Sigmoid colon (tissue), 7 donors: ENCODE results near the gene CDH13. TPM values are rescaled to one million over a fixed set of nuclear protein-coding genes. Genes with fewer than 3 reads are reported as not detected.
A peak's percentile ranks its signal among the peaks of the same experiment; 100 is the strongest.

Experiments
- DNase-seq: peaks from one replicate; pipeline ENCODE4 v3.0.0-alpha.2; 2019
- H3K27ac ChIP-seq, 4 donors: fragments of 200-600 bp; sonication (generic); one replicate each; pipeline ENCODE4 v1.5.1; 2016 to 2019; ENCODE audit warnings: mild to moderate bottlenecking in 1 of 4
- H3K27me3 ChIP-seq, 3 donors: fragments of 200-600 bp; sonication (generic); one replicate each; pipeline ENCODE4 v1.5.1; 2019; ENCODE audit warnings: mild to moderate bottlenecking in 1 of 3
- H3K36me3 ChIP-seq, 4 donors: fragments of 200-600 bp; sonication (generic); one replicate each; pipeline ENCODE4 v1.5.1; 2016 to 2019
- H3K4me1 ChIP-seq, 4 donors: fragments of 200-600 bp; sonication (generic); one replicate each; pipeline ENCODE4 v1.5.1; 2017 to 2019
- H3K4me3 ChIP-seq, 4 donors: fragments of 200-600 bp; sonication (generic); one replicate each; pipeline ENCODE4 v1.5.1; 2017 to 2019; ENCODE audit warnings: mild to moderate bottlenecking in 2 of 4, moderate library complexity in 1 of 4
- H3K9me3 ChIP-seq, 4 donors: fragments of 200-600 bp in 3 of 4; sonication (generic) in 3 of 4; one replicate each; pipeline versions ENCODE4 v1.5.1 to v1.6.1; 2013 to 2019
- EP300 ChIP-seq, 4 donors: sonication (generic); formaldehyde crosslinking; IDR thresholded peaks; one replicate each; pipeline ENCODE4 v1.6.1; 2017; ENCODE audit warnings: antibody characterized with exemption in 4 of 4
- POLR2A ChIP-seq, 2 donors: fragments of 450-650 bp; IDR thresholded peaks; one replicate each; pipeline ENCODE4 v1.6.1; 2016; ENCODE audit warnings: antibody characterized with exemption in 2 of 2, mild to moderate bottlenecking in 2 of 2, moderate library complexity in 2 of 2
- POLR2AphosphoS5 ChIP-seq, 4 donors: sonication (generic); formaldehyde crosslinking; IDR thresholded peaks; one replicate each; pipeline ENCODE4 v1.6.1; 2017; ENCODE audit warnings: antibody characterized with exemption in 4 of 4
- WGBS, 2 donors: extraction: QIAGEN DNeasy Blood & Tissue Kit; methylation state at CpG; one replicate each; pipeline ENCODE4 v1.1.7; 2013; 5-methylcytosine and 5-hydroxymethylcytosine counted together
- intact Hi-C: fragments of 100-400 bp; cut with DNase I; formaldehyde crosslinking; loops from one replicate; pipeline ENCODE4 v1.15.1; 2023
- polyA plus RNA-seq, 3 donors: library from polyadenylated mRNA; stranded (reverse); fragments of 200-250 nt; gene quantifications; one replicate each; pipeline ENCODE4 v1.2.3, GENCODE V29; 2013
- total RNA-seq, 4 donors: library from RNA; depleted of rRNA; stranded (reverse); fragments of >200 nt; gene quantifications; one replicate each; pipeline ENCODE4 v1.1.0, GENCODE V29; 2016
- TF ChIP-seq, protein P1 (sequence below), 4 experiments: fragments of 450-650 bp in 3 of 4; fragments of 200-600 bp in 1 of 4; IDR thresholded peaks; one replicate each; pipeline ENCODE4 v1.5.1; 2016 to 2019; ENCODE audit warnings: antibody characterized with exemption in 4 of 4, mild to moderate bottlenecking in 3 of 4, moderate library complexity in 2 of 4
- donor health status: healthy with polysubstance abuse.
- donor health status: Bipolar disorder and iron deficiency.
- donor health status: healthy.

Gene CDH13
- total and polyA plus RNA-seq, 7 donors = 0.60 to 17.6 (median 11.8) TPM

DNA sequence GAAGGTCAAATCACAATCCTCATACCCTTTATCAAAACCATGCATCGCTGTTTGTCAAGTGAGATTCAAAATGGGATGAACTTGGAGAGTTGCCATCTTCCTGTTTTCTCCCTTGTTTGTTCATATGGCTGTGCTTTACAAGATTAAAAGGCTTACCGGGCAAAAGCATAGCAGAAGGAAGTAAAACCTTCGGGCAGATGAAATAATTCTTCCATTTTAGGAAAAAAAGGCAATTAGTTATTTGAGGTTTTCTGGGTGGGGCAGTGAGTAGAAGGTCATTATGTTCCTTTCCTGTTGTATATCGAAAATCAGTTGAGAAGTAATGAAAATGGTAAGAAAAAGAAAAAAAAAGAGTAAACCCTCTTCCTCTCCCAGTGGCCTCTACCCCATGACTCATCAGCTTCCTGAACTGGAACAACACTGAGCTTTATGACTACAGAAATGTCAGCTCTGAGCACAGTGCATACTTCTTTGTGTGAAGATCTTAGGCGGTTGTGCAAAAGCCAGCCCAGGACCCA is 369.2 kb downstream of the CDH13 start:
- H3K9me3 ChIP-seq = no peaks in the 10 kb centered on the region
- 4 to 20% methylated on average over 5 of the region's 5 CpGs for WGBS, 2 donors
- no peaks in the 10 kb centered on the region for H3K4me1 ChIP-seq
- no peaks in the 10 kb centered on the region for H3K27me3 ChIP-seq
- intact Hi-C loops = no loop called here
- no peak for DNase-seq
- H3K27ac ChIP-seq = peak overlapping the region in 1 of 4 donors; percentile 9
- no peaks in the 10 kb centered on the region for H3K36me3 ChIP-seq
- H3K4me3 ChIP-seq = no peak overlapping the region
- TF ChIP-seq POLR2AphosphoS5 (IDR thresholded peaks at IDR 0.05) (peak in 1 of 4 donors; percentile 37), EP300 (IDR thresholded peaks at IDR 0.05) (no peak), POLR2A (IDR thresholded peaks at IDR 0.05) (no peak)
- TF ChIP-seq, protein P1, sequence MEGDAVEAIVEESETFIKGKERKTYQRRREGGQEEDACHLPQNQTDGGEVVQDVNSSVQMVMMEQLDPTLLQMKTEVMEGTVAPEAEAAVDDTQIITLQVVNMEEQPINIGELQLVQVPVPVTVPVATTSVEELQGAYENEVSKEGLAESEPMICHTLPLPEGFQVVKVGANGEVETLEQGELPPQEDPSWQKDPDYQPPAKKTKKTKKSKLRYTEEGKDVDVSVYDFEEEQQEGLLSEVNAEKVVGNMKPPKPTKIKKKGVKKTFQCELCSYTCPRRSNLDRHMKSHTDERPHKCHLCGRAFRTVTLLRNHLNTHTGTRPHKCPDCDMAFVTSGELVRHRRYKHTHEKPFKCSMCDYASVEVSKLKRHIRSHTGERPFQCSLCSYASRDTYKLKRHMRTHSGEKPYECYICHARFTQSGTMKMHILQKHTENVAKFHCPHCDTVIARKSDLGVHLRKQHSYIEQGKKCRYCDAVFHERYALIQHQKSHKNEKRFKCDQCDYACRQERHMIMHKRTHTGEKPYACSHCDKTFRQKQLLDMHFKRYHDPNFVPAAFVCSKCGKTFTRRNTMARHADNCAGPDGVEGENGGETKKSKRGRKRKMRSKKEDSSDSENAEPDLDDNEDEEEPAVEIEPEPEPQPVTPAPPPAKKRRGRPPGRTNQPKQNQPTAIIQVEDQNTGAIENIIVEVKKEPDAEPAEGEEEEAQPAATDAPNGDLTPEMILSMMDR (IDR thresholded peaks at IDR 0.05) = no peak

DNA sequence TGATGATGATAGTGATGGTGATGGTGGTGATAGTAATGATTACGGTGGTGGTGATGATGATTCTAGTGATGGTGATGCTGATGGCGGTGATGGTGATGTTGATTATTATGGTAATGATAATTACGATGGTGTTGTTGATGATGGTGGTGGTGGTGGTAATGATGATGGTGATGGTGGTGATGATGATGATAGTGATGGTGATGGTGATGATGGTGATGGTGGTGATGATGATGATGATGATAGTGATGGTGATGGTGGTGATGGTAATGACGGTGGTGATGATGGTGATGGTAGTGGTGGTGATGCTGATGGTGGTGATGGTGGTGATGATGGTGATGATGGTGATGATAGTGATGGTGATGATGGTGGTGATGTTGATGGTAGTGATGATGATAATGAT is 370.0 kb downstream of the CDH13 start:
- TF ChIP-seq, protein P1 (IDR thresholded peaks at IDR 0.05) = no peak
- TF ChIP-seq POLR2AphosphoS5 (IDR thresholded peaks at IDR 0.05) = no peak
- TF ChIP-seq EP300 (IDR thresholded peaks at IDR 0.05) = no peak
- no peak for TF ChIP-seq POLR2A (IDR thresholded peaks at IDR 0.05)
- Histone ChIP-seq H3K27me3 (no peaks in the 10 kb centered on the region), H3K4me1 (no peaks in the 10 kb centered on the region), H3K4me3 (no peak overlapping the region), H3K9me3 (no peaks in the 10 kb centered on the region), H3K36me3 (no peaks in the 10 kb centered on the region), H3K27ac (no peak overlapping the region)
- DNase-seq = no peak
- WGBS, 2 donors = 82 to 94% methylated on average over 4 of the region's 4 CpGs
- intact Hi-C loops = no loop called here

GRCh38 chr16:82999711-83000110 is 372.9 kb downstream of the CDH13 start:
- peaks cover 0 to 13% (median 6%) of the 10 kb centered on the region in 4 donors for H3K4me1 ChIP-seq
- H3K9me3 ChIP-seq = no peaks in the 10 kb centered on the region
- H3K36me3 ChIP-seq = no peaks in the 10 kb centered on the region
- 83 to 94% methylated on average over 6 of the region's 6 CpGs for WGBS, 2 donors
- TF ChIP-seq POLR2AphosphoS5 (IDR thresholded peaks at IDR 0.05) = no peak
- TF ChIP-seq, protein P1 (IDR thresholded peaks at IDR 0.05) = no peak
- no peak overlapping the region for H3K27ac ChIP-seq
- no peak for DNase-seq
- H3K27me3 ChIP-seq = no peaks in the 10 kb centered on the region
- H3K4me3 ChIP-seq = no peak overlapping the region
- intact Hi-C loops = no loop called here

DNA sequence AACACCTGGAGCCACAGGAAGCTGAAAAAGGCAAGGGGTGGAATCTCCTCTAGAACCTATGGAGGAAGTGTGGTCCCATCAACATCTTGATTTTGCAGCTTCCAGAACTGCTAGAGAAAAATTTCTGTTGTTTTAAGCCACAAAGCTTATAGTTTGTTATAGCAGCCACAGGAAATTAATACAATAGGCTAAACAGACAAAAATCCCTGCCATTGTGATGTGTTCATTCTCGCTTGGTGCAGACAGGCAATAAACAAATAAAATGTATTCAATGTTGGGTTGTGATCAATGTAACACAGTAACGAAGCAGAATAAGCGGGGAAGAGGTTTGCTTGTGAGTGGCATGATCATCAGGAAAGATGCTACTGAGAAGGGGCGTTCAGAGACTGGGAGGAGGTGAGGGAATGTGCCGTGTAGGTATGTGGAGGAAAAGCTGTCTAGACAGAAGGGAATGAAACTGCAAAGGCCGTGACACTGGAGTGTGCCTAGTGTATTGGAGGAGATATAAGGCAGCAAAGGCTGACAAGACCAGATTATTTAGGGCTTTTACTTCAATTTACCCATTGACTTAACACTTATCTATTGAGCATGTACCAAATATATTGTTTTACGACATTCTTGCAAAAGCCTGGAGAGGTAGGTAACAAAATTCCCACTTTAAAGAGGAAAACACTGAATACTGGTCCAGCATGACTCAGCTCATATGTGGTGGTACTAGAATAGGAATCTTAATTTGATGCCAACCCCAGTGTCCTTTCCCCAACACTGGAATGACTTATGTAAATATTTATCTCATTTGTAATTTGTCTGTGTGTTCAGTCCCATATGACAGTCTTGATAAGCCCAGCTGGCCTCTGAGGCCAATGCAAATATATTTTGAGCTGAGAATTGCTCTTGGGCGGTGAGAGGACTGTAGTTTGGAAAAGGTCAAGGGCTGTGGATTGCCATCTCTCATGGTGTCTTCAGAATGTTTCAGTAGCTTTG is 375.9 kb downstream of the CDH13 start:
- intact Hi-C loops = no loop called here
- WGBS, 2 donors = 68 to 77% methylated on average over 8 of the region's 8 CpGs
- H3K9me3 ChIP-seq = no peaks in the 10 kb centered on the region
- H3K36me3 ChIP-seq = no peaks in the 10 kb centered on the region
- TF ChIP-seq EP300 (IDR thresholded peaks at IDR 0.05) = no peak
- no peak for DNase-seq
- no peak overlapping the region for H3K4me3 ChIP-seq
- H3K4me1 ChIP-seq = peaks cover 0 to 13% (median 6%) of the 10 kb centered on the region in 4 donors
- H3K27me3 ChIP-seq = no peaks in the 10 kb centered on the region
- no peak overlapping the region for H3K27ac ChIP-seq

GRCh38 chr16:83004868-83005652 is 378.3 kb downstream of the CDH13 start:
- DNase-seq = no peak
- H3K4me1 ChIP-seq = peaks cover 0 to 13% (median 6%) of the 10 kb centered on the region in 4 donors
- 80 to 86% methylated on average over 4 of the region's 4 CpGs for WGBS, 2 donors

More at GRCh38 chr16:83004868-83005652, 378.3 kb downstream of the CDH13 start:
- no peak overlapping the region for H3K27ac ChIP-seq
- H3K4me3 ChIP-seq = no peak overlapping the region
- intact Hi-C loops = no loop called here
- TF ChIP-seq EP300 (IDR thresholded peaks at IDR 0.05) (no peak), POLR2AphosphoS5 (IDR thresholded peaks at IDR 0.05) (no peak)
- no peaks in the 10 kb centered on the region for H3K27me3 ChIP-seq
- H3K36me3 ChIP-seq = no peaks in the 10 kb centered on the region
- H3K9me3 ChIP-seq = no peaks in the 10 kb centered on the region
